Thoracic aorta (tissue), 2 donors: Measurements from ENCODE around the gene ZIC4. TPM values are rescaled to one million over a fixed set of nuclear protein-coding genes. Genes with fewer than 3 reads are reported as not detected.

Source experiments
- ATAC-seq: fragments of 150-250 bp; one replicate; pipeline ENCODE4 v1.8.0; 2017; ENCODE audit warnings: low read depth; ENCODE audit not compliant: insufficient number of reproducible peaks, low FRiP score
- DNase-seq: peaks from one replicate; pipeline ENCODE4 v3.0.0-alpha.2; 2020; ENCODE audit warnings: low spot score
- H3K27ac ChIP-seq, 2 donors: fragments of 200-600 bp; sonication (generic); 1 replicate in 1 of 2; 2 replicates in 1 of 2; pipeline ENCODE4 v1.5.1; 2016; ENCODE audit warnings: mild to moderate bottlenecking in 2 of 2, moderate library complexity in 2 of 2
- H3K27me3 ChIP-seq: fragments of 200-600 bp; sonication (generic); replicated peaks from 2 replicates; pipeline ENCODE4 v1.6.0; 2016; ENCODE audit warnings: mild to moderate bottlenecking; ENCODE audit not compliant: insufficient read depth
- H3K36me3 ChIP-seq: fragments of 200-600 bp; sonication (generic); one replicate; pipeline ENCODE4 v1.5.1; 2016
- H3K4me1 ChIP-seq, 2 donors: fragments of 200-600 bp; sonication (generic); 1 replicate in 1 of 2; 2 replicates in 1 of 2; pipeline versions ENCODE4 v1.5.1 to v1.6.0; 2016; ENCODE audit warnings: low read depth in 2 of 2, mild to moderate bottlenecking in 1 of 2; ENCODE audit not compliant: control insufficient read depth in 1 of 2
- H3K4me3 ChIP-seq: fragments of 200-600 bp; sonication (generic); 2 replicates; pipeline ENCODE4 v1.5.1; 2016; ENCODE audit warnings: mild to moderate bottlenecking
- H3K9me3 ChIP-seq: fragments of 200-600 bp; sonication (generic); 2 replicates; pipeline ENCODE4 v1.5.1; 2016
- total RNA-seq, 2 donors: library from RNA; depleted of rRNA; stranded (reverse); fragments of >200 nt; gene quantifications; one replicate each; pipeline versions ENCODE4 v1.1.0 to v1.2.3, GENCODE V29; 2016
- TF ChIP-seq, protein P1 (sequence below): fragments of 200-600 bp; sonication (generic); IDR thresholded peaks from one replicate; pipeline ENCODE4 v1.5.1; 2019; ENCODE audit warnings: antibody characterized with exemption

ZIC4 gene
- total RNA-seq, 2 donors from 2014 or later, result not detected

DNA sequence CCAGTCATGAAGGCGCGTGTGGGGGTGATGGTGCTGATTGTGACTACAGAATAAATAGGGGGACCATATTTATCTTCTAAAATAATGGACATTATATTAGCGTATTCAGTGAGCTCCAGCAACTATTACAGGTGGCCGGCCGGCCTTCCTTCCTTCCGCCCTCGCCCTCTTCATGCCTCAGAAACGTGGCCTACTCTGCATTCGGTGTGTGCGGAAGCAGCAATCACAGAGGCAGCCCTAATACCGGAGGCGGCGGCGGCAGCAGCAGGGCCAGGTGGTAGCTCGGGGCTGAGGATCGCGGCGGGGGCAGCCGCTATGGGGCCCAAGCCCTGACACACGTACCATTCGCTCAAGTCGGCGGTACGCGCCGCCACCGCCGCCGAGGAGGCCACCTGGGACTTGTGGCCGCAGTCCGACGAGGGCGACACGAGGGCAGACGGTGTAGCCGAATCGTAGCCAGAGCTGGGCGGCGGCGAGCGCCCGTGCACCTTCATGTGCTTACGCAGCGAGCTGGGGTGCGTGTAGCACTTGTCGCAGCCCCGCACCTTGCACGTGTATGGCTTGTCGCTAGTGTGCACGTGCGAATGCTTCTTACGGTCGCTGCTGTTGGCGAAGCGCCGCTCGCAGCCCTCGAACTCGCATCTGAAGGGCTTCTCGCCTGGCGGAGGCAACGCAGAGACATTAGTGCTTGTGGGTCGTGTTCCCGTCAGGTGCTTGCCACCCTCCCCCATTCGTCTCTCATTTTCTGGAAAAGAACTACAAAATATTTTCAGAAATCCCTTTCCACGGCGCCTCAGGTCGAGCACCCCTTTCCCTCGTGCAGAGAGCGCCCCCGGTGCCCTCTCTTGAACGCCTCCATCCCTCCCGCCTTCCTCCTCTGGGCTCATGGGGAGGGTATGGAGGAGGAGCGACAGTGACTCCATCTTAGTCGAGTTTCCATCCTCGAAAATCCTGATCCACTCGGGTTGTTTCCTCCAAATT, 15.5 kb downstream of the ZIC4 start:
- peaks cover 30% of the 10 kb centered on the region for H3K27me3 ChIP-seq
- no peak overlapping the region for H3K4me3 ChIP-seq
- H3K4me1 ChIP-seq, result peaks cover 22 to 34% of the 10 kb centered on the region in 2 donors
- no peak overlapping the region for H3K27ac ChIP-seq
- ATAC-seq, result no peak
- no peaks in the 10 kb centered on the region for H3K36me3 ChIP-seq
- no peak for DNase-seq
- TF ChIP-seq, protein P1, sequence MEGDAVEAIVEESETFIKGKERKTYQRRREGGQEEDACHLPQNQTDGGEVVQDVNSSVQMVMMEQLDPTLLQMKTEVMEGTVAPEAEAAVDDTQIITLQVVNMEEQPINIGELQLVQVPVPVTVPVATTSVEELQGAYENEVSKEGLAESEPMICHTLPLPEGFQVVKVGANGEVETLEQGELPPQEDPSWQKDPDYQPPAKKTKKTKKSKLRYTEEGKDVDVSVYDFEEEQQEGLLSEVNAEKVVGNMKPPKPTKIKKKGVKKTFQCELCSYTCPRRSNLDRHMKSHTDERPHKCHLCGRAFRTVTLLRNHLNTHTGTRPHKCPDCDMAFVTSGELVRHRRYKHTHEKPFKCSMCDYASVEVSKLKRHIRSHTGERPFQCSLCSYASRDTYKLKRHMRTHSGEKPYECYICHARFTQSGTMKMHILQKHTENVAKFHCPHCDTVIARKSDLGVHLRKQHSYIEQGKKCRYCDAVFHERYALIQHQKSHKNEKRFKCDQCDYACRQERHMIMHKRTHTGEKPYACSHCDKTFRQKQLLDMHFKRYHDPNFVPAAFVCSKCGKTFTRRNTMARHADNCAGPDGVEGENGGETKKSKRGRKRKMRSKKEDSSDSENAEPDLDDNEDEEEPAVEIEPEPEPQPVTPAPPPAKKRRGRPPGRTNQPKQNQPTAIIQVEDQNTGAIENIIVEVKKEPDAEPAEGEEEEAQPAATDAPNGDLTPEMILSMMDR, result no peak
- no peaks in the 10 kb centered on the region for H3K9me3 ChIP-seq

DNA sequence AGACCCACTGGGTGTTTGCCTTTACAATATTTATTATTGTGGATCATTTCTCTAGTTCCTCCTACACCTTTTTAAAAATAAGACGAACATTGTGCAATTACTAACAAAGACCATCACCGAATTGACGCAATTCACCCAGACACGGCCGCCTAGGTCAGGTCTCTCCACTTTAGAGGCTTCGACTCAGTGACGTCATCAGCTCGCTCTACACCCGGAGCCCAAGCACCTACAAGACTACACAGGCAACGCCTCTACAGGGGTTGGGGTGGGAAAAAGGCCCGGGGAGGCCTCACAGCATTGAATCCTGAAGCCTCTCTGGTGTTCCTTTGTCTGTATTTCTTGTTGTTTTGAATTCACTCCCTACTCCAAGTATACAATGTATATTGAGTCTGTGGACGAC, 16.6 kb downstream of the ZIC4 start:
- Histone ChIP-seq H3K9me3 (no peaks in the 10 kb centered on the region), H3K36me3 (no peaks in the 10 kb centered on the region), H3K27me3 (peaks cover 21% of the 10 kb centered on the region), H3K4me1 (peaks cover 22 to 30% of the 10 kb centered on the region in 2 donors), H3K4me3 (no peak overlapping the region), H3K27ac (no peak overlapping the region)
- DNase-seq, result no peak
- TF ChIP-seq, protein P1, result no peak
- no peak for ATAC-seq

DNA sequence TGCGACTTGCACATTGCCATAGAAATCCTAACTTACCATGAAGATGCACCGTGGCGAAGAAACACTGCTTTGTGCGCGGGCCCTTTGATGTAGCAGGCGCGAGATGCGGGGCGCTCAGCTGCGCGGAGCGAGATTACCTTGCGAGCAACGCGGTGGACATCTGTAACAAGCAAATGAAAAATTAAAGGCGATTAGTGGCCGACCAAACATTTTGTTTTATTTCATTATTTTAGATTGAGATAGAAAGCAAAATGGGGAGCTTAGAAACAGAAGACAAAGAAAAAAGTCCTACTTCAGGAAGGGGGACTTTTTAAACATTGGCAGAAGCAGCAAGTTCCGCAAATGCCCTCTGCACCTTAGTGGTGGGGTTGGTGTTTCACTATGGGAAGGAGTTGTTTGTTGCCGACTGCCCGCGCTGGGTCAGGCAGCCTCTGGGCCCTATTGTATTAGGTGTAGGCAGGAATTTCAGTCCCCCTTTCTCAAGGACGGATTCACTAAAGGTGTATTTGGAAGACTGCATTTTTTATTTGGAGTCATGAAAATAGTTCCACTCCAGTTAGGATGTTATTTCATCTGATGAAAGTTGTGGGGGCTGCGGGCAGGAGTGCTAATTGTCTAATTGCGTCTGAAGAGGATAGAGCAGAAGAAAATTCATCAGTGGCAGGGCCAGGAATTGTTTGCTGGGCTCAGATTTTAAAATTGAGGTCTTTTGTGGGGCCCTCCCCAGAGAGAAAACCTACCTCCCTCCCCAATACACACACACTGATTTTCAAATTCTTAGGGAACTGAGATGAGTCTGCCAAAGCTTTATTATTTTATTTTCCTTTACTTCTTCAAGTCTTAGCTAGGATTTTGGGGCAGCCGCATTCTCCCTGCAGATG, 17.4 kb downstream of the ZIC4 start:
- no peak for ATAC-seq
- Histone ChIP-seq H3K27me3 (peaks cover 21% of the 10 kb centered on the region), H3K4me3 (no peak overlapping the region), H3K9me3 (no peaks in the 10 kb centered on the region), H3K36me3 (no peaks in the 10 kb centered on the region), H3K27ac (no peak overlapping the region), H3K4me1 (peaks cover 21 to 30% of the 10 kb centered on the region in 2 donors)
- TF ChIP-seq, protein P1, result no peak
- DNase-seq, result no peak

DNA sequence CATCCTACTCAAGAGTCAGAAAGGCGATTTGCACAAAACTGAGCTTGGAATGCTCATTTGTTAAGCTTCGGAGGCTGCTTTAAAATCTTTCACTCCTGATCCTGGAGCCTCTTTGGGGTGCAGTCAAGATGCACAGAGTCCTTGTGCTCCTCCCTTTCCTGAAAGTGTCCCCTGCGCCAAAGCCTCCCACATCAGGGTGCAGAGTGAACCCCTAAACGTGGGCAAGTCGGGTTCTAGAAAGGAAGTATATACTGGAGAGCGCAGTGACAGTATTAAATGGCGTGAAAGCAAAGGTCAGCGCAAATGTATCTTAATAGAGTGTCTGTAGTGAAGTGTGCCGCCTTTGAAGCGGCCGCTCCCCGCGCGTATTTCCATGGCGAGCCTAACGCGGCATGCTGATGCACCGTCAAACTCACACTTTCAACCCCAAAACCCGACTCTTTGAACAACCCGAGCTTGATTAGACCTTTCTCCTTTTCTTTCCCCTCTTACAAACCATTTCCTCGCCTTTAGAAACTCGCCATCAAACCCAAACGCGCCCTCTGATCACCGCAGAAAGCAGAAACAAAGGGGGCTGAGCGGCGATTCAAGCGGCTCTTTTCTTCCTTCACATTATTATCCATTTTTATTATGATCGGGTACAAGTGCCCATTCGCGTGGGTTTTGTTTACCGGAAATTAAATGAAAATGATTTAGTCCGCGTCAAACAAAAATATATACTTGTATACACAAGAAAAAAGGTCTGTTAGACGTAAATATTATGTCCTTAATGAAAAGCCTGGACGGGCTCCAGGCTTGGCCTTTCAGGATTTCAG, 18.3 kb downstream of the ZIC4 start:
- Histone ChIP-seq H3K4me1 (peaks cover 13 to 24% of the 10 kb centered on the region in 2 donors), H3K27me3 (peaks cover 16% of the 10 kb centered on the region), H3K27ac (no peak overlapping the region), H3K36me3 (no peaks in the 10 kb centered on the region), H3K4me3 (no peak overlapping the region), H3K9me3 (no peaks in the 10 kb centered on the region)
- DNase-seq, result no peak
- no peak for ATAC-seq
- TF ChIP-seq, protein P1, result no peak
